Stimulated activated memory B cell treated with anti-CD40 and anti-IgM and Interleukin-4, amounts not matched to agents 10 μg/mL and 1 μg/mL and 100 μg/mL, for 72 hours (primary cell): ENCODE results near the gene SYS1.

Source experiments
- ATAC-seq: fragments of 150-1000 bp; cut with Tn5 transposase; 2 replicates; pipeline ENCODE4 v1.10.0; 2021
- H3K27ac Mint-ChIP-seq: one replicate; pipeline ENCODE4 v1.8.0; 2022; ENCODE audit warnings: mild to moderate bottlenecking, mixed read lengths
- H3K27me3 Mint-ChIP-seq: one replicate; pipeline ENCODE4 v1.8.0; 2022; ENCODE audit warnings: mixed read lengths
- H3K36me3 Mint-ChIP-seq: one replicate; pipeline ENCODE4 v1.8.0; 2022; ENCODE audit warnings: mixed read lengths
- H3K4me1 Mint-ChIP-seq: one replicate; pipeline ENCODE4 v1.8.0; 2022; ENCODE audit warnings: mixed read lengths
- H3K4me3 Mint-ChIP-seq: one replicate; pipeline ENCODE4 v1.8.0; 2022; ENCODE audit warnings: mild to moderate bottlenecking, moderate library complexity, mixed read lengths
- H3K9me3 Mint-ChIP-seq: one replicate; pipeline ENCODE4 v1.8.0; 2022; ENCODE audit warnings: mixed read lengths

SYS1 gene

DNA sequence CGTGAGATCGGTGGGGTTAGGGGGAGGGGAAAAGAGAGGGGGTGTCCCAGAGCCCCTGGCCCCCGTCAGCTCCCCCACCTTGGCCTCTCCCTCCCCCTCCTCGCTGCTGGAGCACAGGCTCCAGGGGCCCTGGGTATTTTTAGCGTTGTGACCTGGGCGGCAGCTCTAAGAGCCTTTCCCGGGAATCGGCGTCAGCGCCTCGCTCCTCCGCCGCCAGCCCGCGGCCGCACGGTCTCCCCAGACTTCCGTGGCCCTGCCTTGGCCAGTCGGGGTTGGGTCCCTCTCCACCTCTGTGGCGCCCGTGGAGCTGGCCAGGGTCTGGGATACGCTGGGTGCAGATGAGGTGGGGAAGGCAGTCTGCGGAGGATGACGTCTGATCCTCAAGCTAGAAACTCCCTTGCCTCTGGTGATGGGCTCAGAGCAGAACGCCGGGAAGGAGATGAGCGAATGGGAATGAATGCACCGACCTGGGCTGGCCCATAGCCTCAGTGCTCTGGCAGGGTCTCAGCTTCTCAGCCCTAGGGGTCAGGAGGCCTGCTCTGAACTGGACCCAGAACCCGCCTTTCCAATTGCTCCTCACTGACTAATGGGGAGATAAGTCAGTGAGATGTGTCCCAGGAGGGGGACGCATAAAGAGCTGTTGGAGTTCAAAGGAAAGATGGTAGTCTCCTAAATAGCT is 44.2 kb downstream of the SYS1 start:
- H3K27ac Mint-ChIP-seq = peak overlapping the region; percentile 75
- H3K27me3 Mint-ChIP-seq = no peaks in the 10 kb centered on the region
- H3K9me3 Mint-ChIP-seq = no peaks in the 10 kb centered on the region
- H3K4me3 Mint-ChIP-seq = peak overlapping the region; percentile 82
- H3K36me3 Mint-ChIP-seq = peaks cover 36% of the 10 kb centered on the region
- H3K4me1 Mint-ChIP-seq = peaks cover 33% of the 10 kb centered on the region
- peak; percentile 2 for ATAC-seq

DNA sequence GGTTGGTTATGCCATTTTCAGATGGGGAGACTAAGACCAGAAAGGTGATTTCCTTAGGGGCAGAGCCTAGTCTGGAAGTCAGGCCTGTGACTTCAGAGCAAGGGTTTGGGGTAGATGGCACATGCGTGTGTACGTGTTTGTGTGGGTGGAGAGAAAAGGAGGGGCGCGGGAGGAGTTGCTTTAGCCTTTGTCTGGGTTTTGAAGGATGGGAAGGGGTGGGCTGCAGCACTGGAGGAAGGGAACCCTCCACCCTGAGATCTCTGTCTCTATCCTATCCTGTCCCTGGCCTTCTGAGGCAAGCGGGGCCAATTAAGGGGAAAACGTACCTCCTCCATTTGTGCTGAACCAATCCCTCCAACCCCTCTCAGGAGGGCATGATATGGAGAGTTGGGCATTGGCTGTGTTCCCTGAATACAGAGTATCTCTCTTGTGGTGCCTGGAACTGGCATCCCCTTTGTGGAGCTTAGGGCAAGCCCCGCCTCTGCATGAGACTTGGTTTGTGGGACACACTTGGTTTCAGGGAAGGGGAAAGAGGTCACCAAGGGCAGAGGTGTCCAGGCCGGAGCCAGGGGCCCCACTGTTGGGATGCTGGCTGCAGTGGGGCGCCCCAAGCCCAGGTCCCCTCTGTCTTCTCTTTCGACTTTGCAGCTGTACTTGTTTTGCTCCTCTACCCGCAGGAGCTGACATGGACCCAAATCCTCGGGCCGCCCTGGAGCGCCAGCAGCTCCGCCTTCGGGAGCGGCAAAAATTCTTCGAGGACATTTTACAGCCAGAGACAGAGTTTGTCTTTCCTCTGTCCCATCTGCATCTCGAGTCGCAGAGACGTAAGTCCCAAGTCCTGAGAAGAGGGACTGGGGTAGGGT is 45.1 kb downstream of the SYS1 start, which contains the start of gene DBNDD2:
Gene DBNDD2 (plus strand): TSS at position 507 of the 863 bp plus-strand sequence. CDS start 179 bp downstream, at position 686.
- Mint-ChIP-seq H3K4me3 (peak within 1 kb of the TSS; percentile 82), H3K9me3 (no peaks in the 10 kb centered on the region), H3K36me3 (peaks cover 29% of the 10 kb centered on the region), H3K4me1 (peaks cover 33% of the 10 kb centered on the region), H3K27me3 (no peaks in the 10 kb centered on the region), H3K27ac (peak within 1 kb of the TSS; percentile 75)
- ATAC-seq = no peak

DNA sequence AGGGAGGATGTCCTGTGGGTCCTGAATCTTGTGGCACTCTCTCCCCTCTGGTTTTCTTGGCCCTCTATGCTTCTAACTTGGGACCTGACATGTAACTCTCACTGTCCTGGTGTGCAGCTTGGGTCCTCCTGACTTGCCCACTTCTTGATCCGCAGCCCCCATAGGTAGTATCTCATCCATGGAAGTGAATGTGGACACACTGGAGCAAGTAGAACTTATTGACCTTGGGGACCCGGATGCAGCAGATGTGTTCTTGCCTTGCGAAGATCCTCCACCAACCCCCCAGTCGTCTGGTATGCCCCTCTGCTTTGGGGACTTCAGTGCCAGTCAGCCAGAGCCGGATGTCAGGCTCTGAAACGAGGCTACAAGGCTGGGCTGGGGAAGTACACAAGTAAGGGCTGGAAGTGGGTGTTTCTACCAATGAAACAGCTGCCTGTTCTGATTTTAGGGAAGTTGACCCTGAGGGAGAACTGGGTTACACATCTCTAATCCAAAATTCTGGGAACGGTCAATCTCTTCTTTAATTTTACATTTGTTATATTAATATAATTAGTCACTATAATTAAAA is 45.8 kb downstream of the SYS1 start:
- Mint-ChIP-seq H3K36me3 (peaks cover 23% of the 10 kb centered on the region), H3K4me3 (no peak overlapping the region), H3K4me1 (peaks cover 33% of the 10 kb centered on the region), H3K9me3 (no peaks in the 10 kb centered on the region), H3K27ac (peak overlapping the region; percentile 1), H3K27me3 (no peaks in the 10 kb centered on the region)
- peak; percentile 67 for ATAC-seq

DNA sequence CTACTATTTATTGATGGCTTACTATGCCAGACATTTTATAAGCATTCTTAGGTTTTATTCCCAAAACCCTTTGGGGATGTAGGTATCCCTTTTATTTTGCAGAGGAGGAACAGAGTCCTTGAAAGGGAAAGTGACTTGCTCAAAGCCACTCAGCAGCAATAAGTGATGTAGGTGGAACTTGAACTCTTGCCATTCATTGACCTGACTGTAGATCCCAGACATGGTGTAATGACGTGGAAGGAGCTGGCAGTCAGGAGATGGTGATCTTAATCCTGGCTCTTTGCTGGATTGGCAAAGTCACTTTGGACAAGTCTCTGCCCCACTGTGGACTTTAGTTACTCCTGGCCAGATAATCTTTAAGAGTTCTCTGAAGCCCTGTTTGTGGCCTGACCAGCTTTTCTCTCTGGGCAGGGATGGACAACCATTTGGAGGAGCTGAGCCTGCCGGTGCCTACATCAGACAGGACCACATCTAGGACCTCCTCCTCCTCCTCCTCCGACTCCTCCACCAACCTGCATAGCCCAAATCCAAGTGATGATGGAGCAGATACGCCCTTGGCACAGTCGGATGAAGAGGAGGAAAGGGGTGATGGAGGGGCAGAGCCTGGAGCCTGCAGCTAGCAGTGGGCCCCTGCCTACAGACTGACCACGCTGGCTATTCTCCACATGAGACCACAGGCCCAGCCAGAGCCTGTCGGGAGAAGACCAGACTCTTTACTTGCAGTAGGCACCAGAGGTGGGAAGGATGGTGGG is 46.7 kb downstream of the SYS1 start:
- no peak overlapping the region for H3K4me3 Mint-ChIP-seq
- no peaks in the 10 kb centered on the region for H3K9me3 Mint-ChIP-seq
- peaks cover 23% of the 10 kb centered on the region for H3K36me3 Mint-ChIP-seq
- H3K27me3 Mint-ChIP-seq = no peaks in the 10 kb centered on the region
- no peak overlapping the region for H3K27ac Mint-ChIP-seq
- no peak for ATAC-seq
- peaks cover 32% of the 10 kb centered on the region for H3K4me1 Mint-ChIP-seq

DNA sequence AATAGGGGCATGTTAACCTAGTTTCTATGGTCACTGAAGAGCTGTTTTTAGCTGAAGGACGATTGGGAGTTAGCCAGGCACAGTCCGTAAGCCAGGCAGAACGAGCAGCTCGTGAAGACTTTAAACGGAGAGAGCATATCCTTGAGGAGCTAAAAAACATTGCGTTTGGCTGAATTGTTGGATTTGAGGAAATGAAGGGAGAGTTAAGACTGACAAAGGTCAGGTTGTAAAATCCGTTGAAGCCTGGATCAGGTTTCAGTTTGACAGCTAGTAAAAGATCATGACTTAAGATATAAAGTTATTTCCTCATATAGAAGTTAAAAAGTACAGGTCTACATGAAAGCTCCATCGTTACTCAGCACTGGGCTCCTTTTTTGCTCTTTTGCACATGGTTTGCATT is 47.9 kb downstream of the SYS1 start:
- Mint-ChIP-seq H3K36me3 (peaks cover 23% of the 10 kb centered on the region), H3K27me3 (no peaks in the 10 kb centered on the region), H3K4me3 (no peak overlapping the region), H3K9me3 (no peaks in the 10 kb centered on the region), H3K27ac (no peak overlapping the region), H3K4me1 (peaks cover 32% of the 10 kb centered on the region)
- ATAC-seq = no peak

DNA sequence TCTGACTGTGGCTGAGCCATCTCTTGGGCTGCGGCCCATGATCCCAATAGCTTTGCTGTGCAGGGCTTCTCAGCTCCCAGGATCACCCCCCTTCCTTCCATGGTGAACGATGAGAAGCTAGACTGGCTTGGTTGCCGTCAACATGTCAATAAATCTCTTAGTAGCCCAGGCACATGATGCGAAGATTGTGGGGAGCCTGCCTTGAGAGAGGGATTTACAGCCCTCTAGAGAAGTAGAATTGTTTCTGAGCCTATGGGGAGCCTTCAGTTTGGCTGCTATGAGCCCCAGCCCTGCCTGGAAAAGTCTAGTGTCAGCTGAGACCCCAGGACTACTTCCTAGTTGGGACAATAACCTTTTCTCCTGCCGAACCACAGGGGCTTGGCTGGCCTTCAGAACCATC is 49.7 kb downstream of the SYS1 start:
- no peak overlapping the region for H3K4me3 Mint-ChIP-seq
- peaks cover 23% of the 10 kb centered on the region for H3K36me3 Mint-ChIP-seq
- ATAC-seq = no peak
- no peaks in the 10 kb centered on the region for H3K9me3 Mint-ChIP-seq
- H3K27me3 Mint-ChIP-seq = no peaks in the 10 kb centered on the region
- H3K27ac Mint-ChIP-seq = no peak overlapping the region
- peaks cover 38% of the 10 kb centered on the region for H3K4me1 Mint-ChIP-seq

DNA sequence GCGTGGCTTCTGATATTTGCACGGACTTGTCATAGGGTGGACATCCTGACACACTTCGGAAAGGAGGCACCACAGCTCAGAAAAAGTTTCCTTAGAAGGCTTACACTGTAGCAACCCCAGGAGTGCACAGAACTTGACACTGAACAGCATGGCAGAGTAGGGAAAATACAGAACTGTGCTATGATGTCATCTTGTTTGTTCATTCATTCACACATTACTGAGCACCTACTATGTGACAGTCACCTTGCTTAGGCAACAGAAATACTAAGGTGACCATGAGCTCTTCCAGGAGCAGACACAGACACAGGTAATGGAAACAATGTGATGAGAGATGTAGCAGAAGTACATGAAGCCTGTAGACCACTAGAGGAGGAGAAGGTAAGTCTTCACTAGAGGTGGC is 50.5 kb downstream of the SYS1 start:
- Mint-ChIP-seq H3K4me1 (peaks cover 38% of the 10 kb centered on the region), H3K27ac (no peak overlapping the region), H3K9me3 (no peaks in the 10 kb centered on the region), H3K36me3 (peaks cover 28% of the 10 kb centered on the region), H3K27me3 (no peaks in the 10 kb centered on the region), H3K4me3 (no peak overlapping the region)
- no peak for ATAC-seq

DNA sequence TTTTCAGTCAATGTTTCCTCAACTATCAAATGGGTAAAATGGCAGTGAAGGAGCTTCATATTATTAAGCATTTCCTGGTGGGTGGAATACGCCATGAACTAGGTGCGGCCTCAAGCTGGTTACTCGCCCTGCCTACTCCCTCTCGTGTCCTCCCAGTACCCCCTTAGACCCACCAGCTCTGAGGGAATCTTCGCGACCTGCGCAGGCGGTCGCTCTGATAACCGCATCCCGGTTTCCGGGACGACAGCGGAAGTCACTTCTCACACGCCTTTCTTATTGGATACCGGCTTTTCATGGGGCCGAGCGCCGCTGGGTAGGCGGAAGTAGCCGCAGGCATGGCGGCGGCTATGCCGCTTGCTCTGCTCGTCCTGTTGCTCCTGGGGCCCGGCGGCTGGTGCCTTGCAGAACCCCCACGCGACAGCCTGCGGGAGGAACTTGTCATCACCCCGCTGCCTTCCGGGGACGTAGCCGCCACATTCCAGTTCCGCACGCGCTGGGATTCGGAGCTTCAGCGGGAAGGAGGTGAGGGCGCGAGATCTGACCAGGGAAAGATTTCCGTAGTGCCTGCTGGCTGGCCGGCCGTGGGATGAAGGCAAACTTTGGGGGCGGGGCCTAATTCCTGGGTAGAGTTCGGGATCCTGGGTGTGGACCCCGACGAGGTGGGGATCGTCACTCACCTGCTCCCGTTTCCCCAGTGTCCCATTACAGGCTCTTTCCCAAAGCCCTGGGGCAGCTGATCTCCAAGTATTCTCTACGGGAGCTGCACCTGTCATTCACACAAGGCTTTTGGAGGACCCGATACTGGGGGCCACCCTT is 53.1 kb downstream of the SYS1 start, which contains the start of gene PIGT:
Gene PIGT (plus strand): TSS at position 320 of the 816 bp plus-strand sequence. CDS start 16 bp downstream, at position 336.
- Mint-ChIP-seq H3K27me3 (no peaks in the 10 kb centered on the region), H3K9me3 (no peaks in the 10 kb centered on the region), H3K36me3 (peaks cover 40% of the 10 kb centered on the region), H3K27ac (peak within 1 kb of the TSS; percentile 96), H3K4me1 (peaks cover 55% of the 10 kb centered on the region), H3K4me3 (peak within 1 kb of the TSS; percentile 94)
- ATAC-seq = peak; percentile 86

DNA sequence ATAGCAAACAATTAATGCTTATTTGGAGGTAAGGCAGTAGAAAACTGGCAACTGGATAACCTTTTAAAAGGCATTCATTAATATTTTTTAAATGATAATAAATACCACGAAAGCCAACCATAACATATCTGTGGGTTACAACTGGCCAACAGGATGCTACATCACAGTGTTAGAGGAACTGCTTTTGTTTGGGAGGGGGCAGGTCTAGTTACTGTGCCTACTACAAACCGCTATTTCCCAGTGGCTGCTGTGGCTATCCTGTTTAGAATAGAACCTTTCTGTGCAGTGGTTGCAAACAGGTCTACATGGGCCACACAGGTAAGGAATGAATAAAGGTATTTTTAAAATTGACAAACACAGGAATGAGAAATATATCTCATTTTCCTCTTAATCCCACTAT is 54.0 kb downstream of the SYS1 start:
- Mint-ChIP-seq H3K4me1 (peaks cover 55% of the 10 kb centered on the region), H3K4me3 (peak overlapping the region; percentile 94), H3K27me3 (no peaks in the 10 kb centered on the region)

More for the DNA sequence above, 54.0 kb downstream of the SYS1 start:
- Mint-ChIP-seq H3K27ac (peak overlapping the region; percentile 96), H3K36me3 (peaks cover 40% of the 10 kb centered on the region), H3K9me3 (no peaks in the 10 kb centered on the region)
- no peak for ATAC-seq
